Measurements from ENCODE around the gene EMP1. TPM values are rescaled to one million over a fixed set of nuclear protein-coding genes. Genes with fewer than 3 reads are reported as not detected.

EMP1 gene
- total RNA-seq, 1 donor from 2014 or later: 163 TPM

DNA sequence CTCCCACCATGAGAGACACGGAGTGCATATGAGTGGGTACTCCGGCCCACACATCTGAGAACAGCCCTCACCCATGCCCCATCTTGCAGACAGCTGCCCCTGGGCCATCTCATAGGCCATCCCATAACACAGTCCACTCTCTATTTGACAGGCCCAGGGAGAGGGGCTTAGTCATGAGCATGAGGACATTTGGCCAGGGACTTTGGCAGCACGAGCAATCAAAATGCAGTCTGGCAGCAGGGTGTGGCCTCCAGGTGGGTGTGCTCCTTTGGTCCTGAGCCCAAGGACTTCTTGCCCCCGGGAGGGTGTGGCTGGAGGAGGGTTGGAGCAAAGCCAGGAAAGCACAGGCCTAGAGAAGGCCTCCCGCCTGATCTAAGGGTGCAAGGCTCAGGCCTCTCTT, 25.6 kb downstream of the EMP1 start:
- Mint-ChIP-seq H3K36me3 (ENCODE audit: unreplicated experiment) (peaks cover 8% of the 10 kb centered on the region), H3K27ac (ENCODE audit: unreplicated experiment) (peak overlapping the region; percentile 88), H3K4me1 (ENCODE audit: unreplicated experiment) (peaks cover 29% of the 10 kb centered on the region), H3K9me3 (ENCODE audit: unreplicated experiment) (peaks cover 5% of the 10 kb centered on the region), H3K4me3 (ENCODE audit: unreplicated experiment) (no peak overlapping the region), H3K27me3 (ENCODE audit: unreplicated experiment) (peaks cover 2% of the 10 kb centered on the region)
- TF ChIP-seq, protein P1, sequence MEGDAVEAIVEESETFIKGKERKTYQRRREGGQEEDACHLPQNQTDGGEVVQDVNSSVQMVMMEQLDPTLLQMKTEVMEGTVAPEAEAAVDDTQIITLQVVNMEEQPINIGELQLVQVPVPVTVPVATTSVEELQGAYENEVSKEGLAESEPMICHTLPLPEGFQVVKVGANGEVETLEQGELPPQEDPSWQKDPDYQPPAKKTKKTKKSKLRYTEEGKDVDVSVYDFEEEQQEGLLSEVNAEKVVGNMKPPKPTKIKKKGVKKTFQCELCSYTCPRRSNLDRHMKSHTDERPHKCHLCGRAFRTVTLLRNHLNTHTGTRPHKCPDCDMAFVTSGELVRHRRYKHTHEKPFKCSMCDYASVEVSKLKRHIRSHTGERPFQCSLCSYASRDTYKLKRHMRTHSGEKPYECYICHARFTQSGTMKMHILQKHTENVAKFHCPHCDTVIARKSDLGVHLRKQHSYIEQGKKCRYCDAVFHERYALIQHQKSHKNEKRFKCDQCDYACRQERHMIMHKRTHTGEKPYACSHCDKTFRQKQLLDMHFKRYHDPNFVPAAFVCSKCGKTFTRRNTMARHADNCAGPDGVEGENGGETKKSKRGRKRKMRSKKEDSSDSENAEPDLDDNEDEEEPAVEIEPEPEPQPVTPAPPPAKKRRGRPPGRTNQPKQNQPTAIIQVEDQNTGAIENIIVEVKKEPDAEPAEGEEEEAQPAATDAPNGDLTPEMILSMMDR (IDR thresholded peaks at IDR 0.05): no peak
- no peak for DNase-seq (ENCODE audit: extremely low spot score, unreplicated experiment)

DNA sequence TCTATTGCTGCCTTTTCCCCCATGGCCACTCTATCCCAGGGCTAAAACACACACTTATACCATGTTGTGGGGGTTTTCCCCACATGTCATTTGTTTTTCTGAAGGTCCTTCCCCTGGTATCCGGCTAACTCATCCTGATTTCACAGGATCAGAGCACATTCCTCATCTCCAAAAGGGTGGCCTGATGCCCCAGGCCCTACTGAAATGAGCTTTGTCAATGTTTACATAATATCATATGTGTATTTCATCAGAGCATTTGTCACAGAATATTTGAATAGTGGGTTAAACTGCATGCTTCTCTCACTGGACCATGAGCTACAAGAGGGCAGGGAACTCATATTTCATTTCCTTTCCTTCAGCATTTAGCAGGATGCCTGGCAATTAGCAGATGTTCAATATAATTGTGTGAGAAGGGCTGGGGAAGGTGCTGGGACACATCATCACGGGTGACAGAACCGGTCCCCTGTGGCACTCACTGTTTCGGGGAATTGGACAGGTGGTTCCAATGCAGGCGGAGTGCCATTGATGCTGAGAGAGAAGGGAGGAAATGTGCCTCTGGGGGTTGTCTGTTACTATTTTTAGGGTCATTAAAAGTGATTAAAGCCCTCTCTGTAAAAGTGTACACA, 26.8 kb downstream of the EMP1 start:
- TF ChIP-seq, protein P1 (IDR thresholded peaks at IDR 0.05): no peak
- H3K9me3 Mint-ChIP-seq (ENCODE audit: unreplicated experiment): peaks cover 5% of the 10 kb centered on the region
- H3K4me1 Mint-ChIP-seq (ENCODE audit: unreplicated experiment): peaks cover 29% of the 10 kb centered on the region
- no peak for DNase-seq (ENCODE audit: extremely low spot score, unreplicated experiment)
- H3K4me3 Mint-ChIP-seq (ENCODE audit: unreplicated experiment): no peak overlapping the region
- H3K27me3 Mint-ChIP-seq (ENCODE audit: unreplicated experiment): peaks cover 2% of the 10 kb centered on the region
- H3K27ac Mint-ChIP-seq (ENCODE audit: unreplicated experiment): peak overlapping the region; percentile 88
- peaks cover 3% of the 10 kb centered on the region for H3K36me3 Mint-ChIP-seq (ENCODE audit: unreplicated experiment)

DNA sequence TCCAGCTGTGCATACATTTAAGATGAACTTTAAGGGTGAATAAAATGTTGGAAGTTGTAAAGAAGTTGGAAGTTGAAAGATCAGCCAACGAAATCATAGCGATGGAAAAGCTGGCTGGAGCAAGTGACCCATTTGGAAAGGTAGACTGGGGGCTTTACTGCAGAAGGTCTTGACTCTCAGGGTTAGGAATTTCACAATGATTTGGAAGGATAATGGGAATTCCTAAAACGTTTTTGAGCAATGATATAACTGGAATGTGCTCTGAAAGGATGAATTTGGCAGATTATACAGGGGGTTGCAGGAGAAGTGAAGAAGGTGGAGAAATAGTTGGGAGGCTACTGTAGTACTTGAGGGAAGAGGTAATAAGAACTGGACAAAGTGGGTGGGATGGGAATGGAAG, 27.4 kb downstream of the EMP1 start:
- TF ChIP-seq, protein P1 (IDR thresholded peaks at IDR 0.05): no peak
- Mint-ChIP-seq H3K4me1 (ENCODE audit: unreplicated experiment) (peaks cover 29% of the 10 kb centered on the region), H3K36me3 (ENCODE audit: unreplicated experiment) (peaks cover 3% of the 10 kb centered on the region), H3K27me3 (ENCODE audit: unreplicated experiment) (peaks cover 2% of the 10 kb centered on the region), H3K9me3 (ENCODE audit: unreplicated experiment) (peaks cover 5% of the 10 kb centered on the region), H3K27ac (ENCODE audit: unreplicated experiment) (peak overlapping the region; percentile 88), H3K4me3 (ENCODE audit: unreplicated experiment) (no peak overlapping the region)
- no peak for DNase-seq (ENCODE audit: extremely low spot score, unreplicated experiment)

DNA sequence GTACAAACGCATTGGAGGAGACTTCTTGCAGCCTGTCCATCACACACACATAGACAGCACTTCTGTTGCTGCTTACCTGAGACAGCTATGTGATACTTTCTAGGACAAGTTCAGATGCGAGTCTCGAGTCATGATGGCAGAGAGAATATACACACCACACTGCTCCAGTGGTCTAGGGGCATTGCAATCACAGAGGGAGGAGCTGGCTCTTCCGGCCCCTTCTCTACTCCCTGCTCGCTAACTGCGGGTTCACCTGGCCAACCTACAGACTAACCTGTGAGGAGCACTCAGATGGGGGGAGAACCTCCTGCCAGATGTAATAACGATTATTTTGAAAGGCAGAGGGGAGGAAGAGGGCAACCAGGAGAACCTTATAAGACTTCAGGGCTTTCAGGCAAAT, 30.7 kb downstream of the EMP1 start:
- no peaks in the 10 kb centered on the region for H3K36me3 Mint-ChIP-seq (ENCODE audit: unreplicated experiment)
- H3K9me3 Mint-ChIP-seq (ENCODE audit: unreplicated experiment): no peaks in the 10 kb centered on the region
- H3K27ac Mint-ChIP-seq (ENCODE audit: unreplicated experiment): no peak overlapping the region
- no peak for DNase-seq (ENCODE audit: extremely low spot score, unreplicated experiment)
- TF ChIP-seq, protein P1 (IDR thresholded peaks at IDR 0.05): no peak
- H3K4me1 Mint-ChIP-seq (ENCODE audit: unreplicated experiment): peaks cover 22% of the 10 kb centered on the region
- H3K4me3 Mint-ChIP-seq (ENCODE audit: unreplicated experiment): no peak overlapping the region
- peaks cover 2% of the 10 kb centered on the region for H3K27me3 Mint-ChIP-seq (ENCODE audit: unreplicated experiment)

DNA sequence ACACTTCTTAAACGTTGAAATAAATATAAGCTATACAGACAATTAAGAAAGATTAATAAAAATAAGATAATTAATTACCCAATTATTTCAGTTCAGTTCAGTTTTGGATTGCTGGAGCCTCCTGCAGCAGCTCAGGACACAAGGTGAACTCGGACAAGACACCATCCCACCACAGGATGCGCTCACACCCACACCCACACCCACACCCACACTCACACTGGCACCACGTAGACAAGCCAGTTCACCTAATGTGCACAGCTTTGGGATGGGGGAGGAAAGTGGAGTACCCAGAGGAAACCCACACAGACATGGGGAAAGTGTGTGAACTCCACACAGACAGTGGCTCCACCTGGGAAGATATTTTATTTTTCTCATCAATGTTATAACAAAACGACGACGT, 32.1 kb downstream of the EMP1 start:
- peaks cover 8% of the 10 kb centered on the region for H3K4me1 Mint-ChIP-seq (ENCODE audit: unreplicated experiment)
- no peak overlapping the region for H3K27ac Mint-ChIP-seq (ENCODE audit: unreplicated experiment)
- H3K4me3 Mint-ChIP-seq (ENCODE audit: unreplicated experiment): no peak overlapping the region
- DNase-seq (ENCODE audit: extremely low spot score, unreplicated experiment): no peak
- TF ChIP-seq, protein P1 (IDR thresholded peaks at IDR 0.05): no peak
- peaks cover 2% of the 10 kb centered on the region for H3K27me3 Mint-ChIP-seq (ENCODE audit: unreplicated experiment)
- H3K36me3 Mint-ChIP-seq (ENCODE audit: unreplicated experiment): no peaks in the 10 kb centered on the region
- H3K9me3 Mint-ChIP-seq (ENCODE audit: unreplicated experiment): no peaks in the 10 kb centered on the region

Measured in osteocyte (in vitro differentiated cells).